Smooth muscle cell (in vitro differentiated cells): ENCODE data around the gene SARS2. TPM values are rescaled to one million over a fixed set of nuclear protein-coding genes. Genes with fewer than 3 reads are reported as not detected.

Experiments used
- DNase-seq: peaks from one replicate; lab custom pipeline; 2025; ENCODE audit not compliant: unreplicated experiment; lab: John Stamatoyannopoulos, UW
- H2AFZ ChIP-seq: fragments of 200-600 bp; sonication (generic); 2 replicates; pipeline ENCODE4 v1.6.0; 2016; ENCODE audit warnings: antibody characterized with exemption, low read depth, mild to moderate bottlenecking
- H3F3A ChIP-seq: fragments of 200-600 bp; sonication (generic); 2 replicates; pipeline ENCODE4 v1.6.0; 2017; ENCODE audit warnings: antibody characterized with exemption, low read depth
- H3K27ac ChIP-seq: fragments of 200-600 bp; sonication (generic); 2 replicates; pipeline ENCODE4 v1.5.1; 2016; ENCODE audit warnings: low read depth, mild to moderate bottlenecking
- H3K27me3 ChIP-seq: fragments of 200-600 bp; sonication (generic); 2 replicates; pipeline ENCODE4 v1.6.1; 2016; ENCODE audit warnings: low read depth, mild to moderate bottlenecking
- H3K36me3 ChIP-seq: fragments of 200-600 bp; sonication (generic); 2 replicates; pipeline ENCODE4 v1.5.1; 2016; ENCODE audit warnings: low read depth
- H3K4me1 ChIP-seq: fragments of 200-600 bp; sonication (generic); 2 replicates; pipeline ENCODE4 v1.5.1; 2016; ENCODE audit warnings: low read depth
- H3K4me2 ChIP-seq: fragments of 200-600 bp; sonication (generic); 2 replicates; pipeline ENCODE4 v1.6.0; 2016; ENCODE audit warnings: mild to moderate bottlenecking
- H3K4me3 ChIP-seq: fragments of 200-600 bp; sonication (generic); 2 replicates; pipeline ENCODE4 v1.5.1; 2016; ENCODE audit warnings: mild to moderate bottlenecking
- H3K79me2 ChIP-seq: fragments of 200-600 bp; sonication (generic); 2 replicates; pipeline ENCODE4 v1.6.0; 2016; ENCODE audit warnings: low read depth, mild to moderate bottlenecking
- H3K9ac ChIP-seq: fragments of 200-600 bp; sonication (generic); 2 replicates; pipeline ENCODE4 v1.6.0; 2016; ENCODE audit warnings: low read depth
- H3K9me3 ChIP-seq: fragments of 200-600 bp; sonication (generic); replicated peaks from 2 replicates; pipeline ENCODE4 v1.5.1; 2016; ENCODE audit warnings: low read depth
- H4K20me1 ChIP-seq: fragments of 200-600 bp; sonication (generic); 2 replicates; pipeline ENCODE4 v1.6.0; 2016; ENCODE audit warnings: low read depth
- WGBS: methylation state at CpG from one replicate; pipeline ENCODE4 v1.1.7; 2016; ENCODE audit warnings: low lambda C conversion rate; 5-methylcytosine and 5-hydroxymethylcytosine counted together
- polyA plus RNA-seq: library from polyadenylated mRNA; unstranded; fragments of >200 nt; fragmentation: Nextera tagmentation; extraction: Ambion mirVana; gene quantifications from 2 replicates; pipeline ENCODE4 v1.2.1, GENCODE V29; 2016
- total RNA-seq: library from RNA; depleted of rRNA; stranded (reverse); fragments of >200 nt; gene quantifications from 2 replicates; pipeline ENCODE4 v1.2.3, GENCODE V29; 2014
- TF ChIP-seq, protein P1 (sequence below): fragments of 200-600 bp; sonication (generic); IDR thresholded peaks from 2 replicates; pipeline ENCODE4 v1.5.1; 2017; ENCODE audit warnings: borderline replicate concordance, mild to moderate bottlenecking, antibody characterized with exemption; ENCODE audit not compliant: insufficient read depth, poor library complexity, severe bottlenecking

Gene SARS2
- total and polyA plus RNA-seq, 2 experiments from 2014 or later, result 12.3 to 33.1 TPM

DNA sequence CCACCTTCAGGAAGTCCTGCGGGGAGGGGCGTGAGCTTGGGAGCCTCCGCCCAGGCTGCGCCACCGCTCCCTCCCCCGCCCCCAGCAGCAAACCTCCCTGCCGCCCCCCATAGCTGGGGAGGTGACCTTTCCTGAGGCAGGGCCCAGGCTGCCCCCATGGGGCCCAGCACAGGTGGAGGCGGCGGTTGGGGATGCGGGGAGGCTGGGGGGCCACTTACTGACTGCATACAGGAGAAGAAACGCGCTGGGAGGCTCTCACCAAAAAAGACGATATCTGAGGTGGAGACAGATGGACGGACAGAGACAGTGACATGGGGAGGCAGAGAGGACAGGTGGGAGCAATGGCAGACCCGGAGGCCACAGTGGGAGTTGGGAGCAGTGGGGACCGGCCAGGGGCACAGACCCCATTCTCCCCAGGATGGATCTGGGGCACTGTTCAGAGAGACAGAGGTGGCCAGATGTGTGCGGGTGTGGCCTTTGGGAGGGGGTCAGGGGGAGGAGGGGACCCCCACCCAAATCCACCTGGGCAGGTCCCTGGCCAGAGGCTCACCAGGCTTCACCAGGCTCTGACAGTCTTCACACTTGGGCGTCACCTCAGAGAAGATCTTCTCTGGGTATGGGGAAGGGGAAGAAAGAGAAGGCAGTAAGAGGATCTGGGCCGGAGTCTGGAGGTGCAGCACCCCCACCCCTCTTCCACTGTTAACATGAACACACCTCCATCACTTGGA lies 49.5 kb downstream of the SARS2 start:
- Histone ChIP-seq H3K9me3 (no peaks in the 10 kb centered on the region), H3K4me2 (no peak overlapping the region), H2AFZ (no peak overlapping the region), H3K27me3 (no peaks in the 10 kb centered on the region), H3K9ac (no peak overlapping the region), H3K36me3 (no peaks in the 10 kb centered on the region), H3F3A (no peaks in the 10 kb centered on the region), H3K79me2 (no peaks in the 10 kb centered on the region), H3K4me1 (no peaks in the 10 kb centered on the region), H3K4me3 (no peak overlapping the region), H4K20me1 (no peaks in the 10 kb centered on the region), H3K27ac (no peak overlapping the region)
- 95% methylated on average over 14 of the region's 19 CpGs for WGBS
- no peak for DNase-seq
- TF ChIP-seq, protein P1, sequence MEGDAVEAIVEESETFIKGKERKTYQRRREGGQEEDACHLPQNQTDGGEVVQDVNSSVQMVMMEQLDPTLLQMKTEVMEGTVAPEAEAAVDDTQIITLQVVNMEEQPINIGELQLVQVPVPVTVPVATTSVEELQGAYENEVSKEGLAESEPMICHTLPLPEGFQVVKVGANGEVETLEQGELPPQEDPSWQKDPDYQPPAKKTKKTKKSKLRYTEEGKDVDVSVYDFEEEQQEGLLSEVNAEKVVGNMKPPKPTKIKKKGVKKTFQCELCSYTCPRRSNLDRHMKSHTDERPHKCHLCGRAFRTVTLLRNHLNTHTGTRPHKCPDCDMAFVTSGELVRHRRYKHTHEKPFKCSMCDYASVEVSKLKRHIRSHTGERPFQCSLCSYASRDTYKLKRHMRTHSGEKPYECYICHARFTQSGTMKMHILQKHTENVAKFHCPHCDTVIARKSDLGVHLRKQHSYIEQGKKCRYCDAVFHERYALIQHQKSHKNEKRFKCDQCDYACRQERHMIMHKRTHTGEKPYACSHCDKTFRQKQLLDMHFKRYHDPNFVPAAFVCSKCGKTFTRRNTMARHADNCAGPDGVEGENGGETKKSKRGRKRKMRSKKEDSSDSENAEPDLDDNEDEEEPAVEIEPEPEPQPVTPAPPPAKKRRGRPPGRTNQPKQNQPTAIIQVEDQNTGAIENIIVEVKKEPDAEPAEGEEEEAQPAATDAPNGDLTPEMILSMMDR, result no peak

DNA sequence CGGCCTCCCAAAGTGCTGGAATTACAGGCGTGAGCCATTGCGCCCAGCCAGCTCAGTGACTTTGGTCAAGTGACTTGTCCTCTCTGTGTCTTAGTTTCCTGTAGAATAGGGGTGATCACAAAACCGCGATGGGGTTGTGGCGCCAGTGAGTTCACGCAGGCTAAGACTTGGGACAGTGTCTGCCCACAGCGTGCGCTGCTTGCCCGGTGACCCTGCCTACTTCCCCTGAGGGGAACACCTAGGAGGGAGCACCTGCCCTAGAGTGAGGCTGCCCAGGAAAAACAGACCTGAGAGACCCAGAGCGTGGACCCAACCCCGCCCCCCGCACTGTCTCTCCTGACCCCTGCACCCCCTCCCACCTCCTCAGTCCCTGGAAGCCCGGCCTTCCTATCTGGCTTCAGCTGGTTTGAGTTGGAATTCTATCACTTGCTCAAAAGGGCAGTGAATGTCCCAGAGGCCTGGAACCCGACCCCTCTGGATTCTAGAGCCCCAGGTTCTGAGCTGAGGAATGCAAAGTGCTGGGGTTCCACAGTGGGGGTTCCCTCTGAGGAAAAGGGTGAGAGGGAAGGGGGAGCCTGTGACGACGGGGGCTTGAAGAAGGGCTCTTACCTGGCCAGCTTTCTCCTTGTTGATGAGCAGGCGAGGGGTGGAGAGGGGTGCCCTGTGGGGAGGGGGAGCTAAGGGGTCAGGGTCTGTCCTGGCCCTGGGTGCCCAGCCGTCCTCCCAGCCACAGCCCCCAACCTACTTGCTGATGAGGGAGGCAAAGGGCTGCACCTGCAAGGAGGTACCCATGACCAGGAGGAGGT lies 50.3 kb downstream of the SARS2 start:
- WGBS, result 94% methylated on average over 16 of the region's 19 CpGs
- no peaks in the 10 kb centered on the region for H3F3A ChIP-seq
- H3K27ac ChIP-seq, result no peak overlapping the region

DNA sequence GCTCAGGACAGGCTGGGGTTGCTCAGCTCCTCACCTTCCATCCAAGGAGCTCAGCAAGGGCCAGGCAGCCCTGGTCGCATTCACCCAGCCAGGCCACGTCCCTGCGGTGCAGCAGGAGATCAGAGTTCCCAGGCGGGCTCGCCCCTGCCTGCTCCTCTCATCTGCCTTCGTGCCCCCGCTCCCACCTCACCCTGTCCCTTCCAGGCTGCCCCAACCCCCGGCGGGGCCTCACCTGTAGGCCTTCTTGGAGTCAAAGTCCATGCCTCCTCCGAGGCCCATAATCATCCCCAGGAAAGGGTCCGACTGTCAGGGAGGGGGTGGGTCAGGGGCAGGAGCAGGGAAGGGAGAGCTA lies 51.2 kb downstream of the SARS2 start:
- H3K9ac ChIP-seq, result no peak overlapping the region
- H3K79me2 ChIP-seq, result no peaks in the 10 kb centered on the region
- TF ChIP-seq, protein P1, result no peak
- no peaks in the 10 kb centered on the region for H3K36me3 ChIP-seq
- no peak overlapping the region for H2AFZ ChIP-seq
- no peak overlapping the region for H3K4me2 ChIP-seq
- no peak overlapping the region for H3K4me3 ChIP-seq
- H3F3A ChIP-seq, result no peaks in the 10 kb centered on the region
- no peak overlapping the region for H3K27ac ChIP-seq
- H3K4me1 ChIP-seq, result no peaks in the 10 kb centered on the region
- WGBS, result 94% methylated on average over 5 of the region's 11 CpGs
- no peaks in the 10 kb centered on the region for H3K9me3 ChIP-seq
- H4K20me1 ChIP-seq, result no peaks in the 10 kb centered on the region
- no peaks in the 10 kb centered on the region for H3K27me3 ChIP-seq
- no peak for DNase-seq

More for the DNA sequence above, 50.3 kb downstream of the SARS2 start:
- TF ChIP-seq, protein P1, result no peak
- no peak for DNase-seq
- H3K79me2 ChIP-seq, result no peaks in the 10 kb centered on the region
- H4K20me1 ChIP-seq, result no peaks in the 10 kb centered on the region
- no peaks in the 10 kb centered on the region for H3K9me3 ChIP-seq
- H3K4me3 ChIP-seq, result no peak overlapping the region
- H3K4me2 ChIP-seq, result no peak overlapping the region
- H3K4me1 ChIP-seq, result no peaks in the 10 kb centered on the region
- H3K27me3 ChIP-seq, result no peaks in the 10 kb centered on the region
- H3K9ac ChIP-seq, result no peak overlapping the region
- H2AFZ ChIP-seq, result no peak overlapping the region
- no peaks in the 10 kb centered on the region for H3K36me3 ChIP-seq
